GM12878 (cell line): ENCODE measurements around the gene S100A16.

Source experiments
- ATF2 ChIP-seq: IDR thresholded peaks from 2 replicates; pipeline ENCODE4 v1.6.1; 2012; ENCODE audit warnings: low read length, inconsistent platforms
- ATF7 ChIP-seq: fragments of 450-650 bp; IDR thresholded peaks from 2 replicates; pipeline ENCODE4 v1.6.1; 2016; ENCODE audit warnings: low read depth, mild to moderate bottlenecking
- BRCA1 ChIP-seq: IDR thresholded peaks from 2 replicates; pipeline ENCODE4 v1.6.1; 2011; ENCODE audit warnings: low read depth, low read length, improper control_type of control experiment
- CTCF ChIP-seq, 3 experiments: IDR thresholded peaks in 2 of 3; conservative IDR thresholded peaks in 1 of 3; 2 replicates each; pipeline ENCODE4 v1.5.1; 2011; ENCODE audit warnings: low read depth in 3 of 3, low read length in 3 of 3, mild to moderate bottlenecking in 3 of 3, control low read depth in 2 of 3, moderate library complexity in 2 of 3, inconsistent platforms in 1 of 3, mixed read lengths in 1 of 3; ENCODE audit not compliant: control insufficient read depth in 2 of 3, insufficient read depth in 1 of 3; ENCODE audit errors: extremely low read depth in 1 of 3
- EP300 ChIP-seq, 2 experiments: fragments of 150-350 bp in 1 of 2; IDR thresholded peaks; 2 replicates each; pipeline ENCODE4 v1.6.1; 2011 to 2012; ENCODE audit warnings: low read depth in 2 of 2, low read length in 2 of 2, borderline replicate concordance in 1 of 2, improper control_type of control experiment in 1 of 2, inconsistent platforms in 1 of 2; ENCODE audit not compliant: control insufficient read depth in 1 of 2
- FOXK2 ChIP-seq: fragments of 450-650 bp; IDR thresholded peaks from 2 replicates; pipeline ENCODE4 v1.6.1; 2017; ENCODE audit warnings: mild to moderate bottlenecking, moderate library complexity
- MYB ChIP-seq: fragments of 150-350 bp; IDR thresholded peaks from 2 replicates; pipeline ENCODE4 v1.6.1; 2014; ENCODE audit warnings: mild to moderate bottlenecking, low read depth, low read length, borderline replicate concordance
- SMC3 ChIP-seq: IDR thresholded peaks from 2 replicates; pipeline ENCODE4 v1.6.1; 2011; ENCODE audit warnings: low read length, improper control_type of control experiment, borderline replicate concordance
- USF1 ChIP-seq: IDR thresholded peaks from 2 replicates; pipeline ENCODE4 v1.6.1; 2011; ENCODE audit warnings: borderline replicate concordance, low read depth, mild to moderate bottlenecking, moderate library complexity, mixed read lengths, low read length; ENCODE audit not compliant: insufficient read depth; ENCODE audit errors: extremely low read length
- TF ChIP-seq, protein P1 (sequence below): fragments of 450-650 bp; formaldehyde crosslinking; IDR thresholded peaks from 2 replicates; pipeline ENCODE4 v1.4.0; 2020; ENCODE audit warnings: mild to moderate bottlenecking, moderate library complexity
- TF ChIP-seq, protein P2 (sequence below): fragments of 450-650 bp; formaldehyde crosslinking; IDR thresholded peaks from 2 replicates; pipeline ENCODE4 v1.5.0; 2022; ENCODE audit warnings: mild to moderate bottlenecking, missing genetic modification characterization

- no peak for TF ChIP-seq USF1
- TF ChIP-seq MYB, result no peak
- TF ChIP-seq BRCA1, result no peak
- no peak for TF ChIP-seq EP300 (IDR thresholded peaks at IDR 0.05; ENCODE audit: borderline replicate concordance in 1 of 2, control insufficient read depth in 1 of 2, low read depth in 2 of 2, low read length in 2 of 2)
- TF ChIP-seq, protein P1, sequence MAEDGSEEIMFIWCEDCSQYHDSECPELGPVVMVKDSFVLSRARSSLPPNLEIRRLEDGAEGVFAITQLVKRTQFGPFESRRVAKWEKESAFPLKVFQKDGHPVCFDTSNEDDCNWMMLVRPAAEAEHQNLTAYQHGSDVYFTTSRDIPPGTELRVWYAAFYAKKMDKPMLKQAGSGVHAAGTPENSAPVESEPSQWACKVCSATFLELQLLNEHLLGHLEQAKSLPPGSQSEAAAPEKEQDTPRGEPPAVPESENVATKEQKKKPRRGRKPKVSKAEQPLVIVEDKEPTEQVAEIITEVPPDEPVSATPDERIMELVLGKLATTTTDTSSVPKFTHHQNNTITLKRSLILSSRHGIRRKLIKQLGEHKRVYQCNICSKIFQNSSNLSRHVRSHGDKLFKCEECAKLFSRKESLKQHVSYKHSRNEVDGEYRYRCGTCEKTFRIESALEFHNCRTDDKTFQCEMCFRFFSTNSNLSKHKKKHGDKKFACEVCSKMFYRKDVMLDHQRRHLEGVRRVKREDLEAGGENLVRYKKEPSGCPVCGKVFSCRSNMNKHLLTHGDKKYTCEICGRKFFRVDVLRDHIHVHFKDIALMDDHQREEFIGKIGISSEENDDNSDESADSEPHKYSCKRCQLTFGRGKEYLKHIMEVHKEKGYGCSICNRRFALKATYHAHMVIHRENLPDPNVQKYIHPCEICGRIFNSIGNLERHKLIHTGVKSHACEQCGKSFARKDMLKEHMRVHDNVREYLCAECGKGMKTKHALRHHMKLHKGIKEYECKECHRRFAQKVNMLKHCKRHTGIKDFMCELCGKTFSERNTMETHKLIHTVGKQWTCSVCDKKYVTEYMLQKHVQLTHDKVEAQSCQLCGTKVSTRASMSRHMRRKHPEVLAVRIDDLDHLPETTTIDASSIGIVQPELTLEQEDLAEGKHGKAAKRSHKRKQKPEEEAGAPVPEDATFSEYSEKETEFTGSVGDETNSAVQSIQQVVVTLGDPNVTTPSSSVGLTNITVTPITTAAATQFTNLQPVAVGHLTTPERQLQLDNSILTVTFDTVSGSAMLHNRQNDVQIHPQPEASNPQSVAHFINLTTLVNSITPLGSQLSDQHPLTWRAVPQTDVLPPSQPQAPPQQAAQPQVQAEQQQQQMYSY (CRISPR knock-in tag), result no peak
- no peak for TF ChIP-seq FOXK2
- TF ChIP-seq ATF7, result no peak
- no peak for TF ChIP-seq CTCF (IDR thresholded peaks at IDR 0.05 in 2 of 3, conservative IDR thresholded peaks at IDR 0.05 in 1 of 3; ENCODE audit: control insufficient read depth in 2 of 3, extremely low read depth in 1 of 3, insufficient read depth in 1 of 3, low read depth in 3 of 3, low read length in 3 of 3)
- no peak for TF ChIP-seq SMC3
- no peak for TF ChIP-seq ATF2
- TF ChIP-seq, protein P2, sequence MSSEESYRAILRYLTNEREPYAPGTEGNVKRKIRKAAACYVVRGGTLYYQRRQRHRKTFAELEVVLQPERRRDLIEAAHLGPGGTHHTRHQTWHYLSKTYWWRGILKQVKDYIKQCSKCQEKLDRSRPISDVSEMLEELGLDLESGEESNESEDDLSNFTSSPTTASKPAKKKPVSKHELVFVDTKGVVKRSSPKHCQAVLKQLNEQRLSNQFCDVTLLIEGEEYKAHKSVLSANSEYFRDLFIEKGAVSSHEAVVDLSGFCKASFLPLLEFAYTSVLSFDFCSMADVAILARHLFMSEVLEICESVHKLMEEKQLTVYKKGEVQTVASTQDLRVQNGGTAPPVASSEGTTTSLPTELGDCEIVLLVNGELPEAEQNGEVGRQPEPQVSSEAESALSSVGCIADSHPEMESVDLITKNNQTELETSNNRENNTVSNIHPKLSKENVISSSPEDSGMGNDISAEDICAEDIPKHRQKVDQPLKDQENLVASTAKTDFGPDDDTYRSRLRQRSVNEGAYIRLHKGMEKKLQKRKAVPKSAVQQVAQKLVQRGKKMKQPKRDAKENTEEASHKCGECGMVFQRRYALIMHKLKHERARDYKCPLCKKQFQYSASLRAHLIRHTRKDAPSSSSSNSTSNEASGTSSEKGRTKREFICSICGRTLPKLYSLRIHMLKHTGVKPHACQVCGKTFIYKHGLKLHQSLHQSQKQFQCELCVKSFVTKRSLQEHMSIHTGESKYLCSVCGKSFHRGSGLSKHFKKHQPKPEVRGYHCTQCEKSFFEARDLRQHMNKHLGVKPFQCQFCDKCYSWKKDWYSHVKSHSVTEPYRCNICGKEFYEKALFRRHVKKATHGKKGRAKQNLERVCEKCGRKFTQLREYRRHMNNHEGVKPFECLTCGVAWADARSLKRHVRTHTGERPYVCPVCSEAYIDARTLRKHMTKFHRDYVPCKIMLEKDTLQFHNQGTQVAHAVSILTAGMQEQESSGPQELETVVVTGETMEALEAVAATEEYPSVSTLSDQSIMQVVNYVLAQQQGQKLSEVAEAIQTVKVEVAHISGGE (CRISPR knock-in tag), result no peak
Observed at GRCh38 chr1:153563991-153564390, 48.9 kb downstream of the S100A16 start.
